Neural crest cell (in vitro differentiated cells): ENCODE results near the gene ANO7. TPM values are rescaled to one million over a fixed set of nuclear protein-coding genes. Genes with fewer than 3 reads are reported as not detected.

Experiments used
- DNase-seq: peaks from one replicate; pipeline ENCODE4 v3.0.0; 2021; ENCODE audit warnings: low read depth, mixed read lengths, low spot score
- H3K27ac Mint-ChIP-seq: one replicate; pipeline ENCODE4 v1.8.0; 2021; ENCODE audit warnings: mild to moderate bottlenecking, mixed read lengths; ENCODE audit not compliant: unreplicated experiment
- H3K27me3 Mint-ChIP-seq: 2 replicates; pipeline ENCODE4 v1.8.0; 2021; ENCODE audit warnings: low read depth, mild to moderate bottlenecking, mixed read lengths
- H3K36me3 Mint-ChIP-seq: 2 replicates; pipeline ENCODE4 v1.8.0; 2021; ENCODE audit warnings: low read depth, mild to moderate bottlenecking, mixed read lengths
- H3K4me1 Mint-ChIP-seq: 2 replicates; pipeline ENCODE4 v1.8.0; 2021; ENCODE audit warnings: mixed read lengths
- H3K4me3 Mint-ChIP-seq: one replicate; pipeline ENCODE4 v1.8.0; 2021; ENCODE audit warnings: mild to moderate bottlenecking, mixed read lengths
- H3K9me3 Mint-ChIP-seq: 2 replicates; pipeline ENCODE4 v1.8.0; 2021; ENCODE audit warnings: mixed read lengths
- total RNA-seq: library from RNA; stranded (reverse); gene quantifications from 2 replicates; pipeline ENCODE4 v1.2.1, GENCODE V29; 2021
- TF ChIP-seq, protein P1 (sequence below): fragments of 200-600 bp; sonication (generic); conservative IDR thresholded peaks from 2 replicates; pipeline ENCODE4 v1.5.0; 2021; ENCODE audit warnings: antibody characterized with exemption, mild to moderate bottlenecking

Gene ANO7
- total RNA-seq, 1 donor from 2014 or later: 3.2 TPM

DNA sequence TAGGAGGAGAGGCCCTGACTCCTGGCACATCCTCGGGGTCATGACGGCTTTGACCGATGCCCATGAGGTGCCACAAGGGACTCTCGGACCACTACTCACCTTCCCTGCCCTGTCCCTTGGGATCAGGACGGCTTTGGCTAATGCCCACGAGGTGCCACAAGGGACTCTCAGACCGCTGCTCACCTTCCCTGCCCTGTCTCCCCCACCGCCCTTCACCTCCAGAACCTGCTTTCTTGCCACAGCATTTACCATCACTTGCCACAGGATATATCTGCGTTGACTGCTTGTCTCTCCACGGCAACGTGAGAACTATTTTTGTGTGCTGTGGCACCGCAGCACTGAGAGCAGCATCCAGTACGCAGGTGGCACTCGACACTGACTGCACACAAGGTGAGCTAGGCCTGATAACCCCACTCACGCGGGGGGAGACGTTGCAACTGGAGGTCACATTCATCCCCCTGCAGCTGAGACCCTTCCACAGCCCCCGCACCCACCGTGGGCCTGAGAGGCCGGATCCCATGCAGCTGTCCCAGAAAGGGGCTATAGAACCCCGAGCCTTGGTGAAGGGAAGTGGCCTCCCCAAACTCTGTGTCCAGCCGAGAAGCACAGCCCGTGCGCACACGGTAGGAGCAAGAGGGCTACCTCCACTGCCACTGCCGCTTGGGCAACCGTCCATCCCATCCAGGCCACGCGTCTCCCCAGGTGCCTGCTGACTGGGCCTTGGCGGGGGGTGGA is 47.5 kb downstream of the ANO7 start:
- H3K9me3 Mint-ChIP-seq: no peaks in the 10 kb centered on the region
- H3K27me3 Mint-ChIP-seq: no peaks in the 10 kb centered on the region
- H3K36me3 Mint-ChIP-seq: peaks cover 22% of the 10 kb centered on the region
- no peak overlapping the region for H3K27ac Mint-ChIP-seq
- H3K4me1 Mint-ChIP-seq: no peaks in the 10 kb centered on the region
- no peak for DNase-seq
- TF ChIP-seq, protein P1, sequence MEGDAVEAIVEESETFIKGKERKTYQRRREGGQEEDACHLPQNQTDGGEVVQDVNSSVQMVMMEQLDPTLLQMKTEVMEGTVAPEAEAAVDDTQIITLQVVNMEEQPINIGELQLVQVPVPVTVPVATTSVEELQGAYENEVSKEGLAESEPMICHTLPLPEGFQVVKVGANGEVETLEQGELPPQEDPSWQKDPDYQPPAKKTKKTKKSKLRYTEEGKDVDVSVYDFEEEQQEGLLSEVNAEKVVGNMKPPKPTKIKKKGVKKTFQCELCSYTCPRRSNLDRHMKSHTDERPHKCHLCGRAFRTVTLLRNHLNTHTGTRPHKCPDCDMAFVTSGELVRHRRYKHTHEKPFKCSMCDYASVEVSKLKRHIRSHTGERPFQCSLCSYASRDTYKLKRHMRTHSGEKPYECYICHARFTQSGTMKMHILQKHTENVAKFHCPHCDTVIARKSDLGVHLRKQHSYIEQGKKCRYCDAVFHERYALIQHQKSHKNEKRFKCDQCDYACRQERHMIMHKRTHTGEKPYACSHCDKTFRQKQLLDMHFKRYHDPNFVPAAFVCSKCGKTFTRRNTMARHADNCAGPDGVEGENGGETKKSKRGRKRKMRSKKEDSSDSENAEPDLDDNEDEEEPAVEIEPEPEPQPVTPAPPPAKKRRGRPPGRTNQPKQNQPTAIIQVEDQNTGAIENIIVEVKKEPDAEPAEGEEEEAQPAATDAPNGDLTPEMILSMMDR: no peak
- no peak overlapping the region for H3K4me3 Mint-ChIP-seq

DNA sequence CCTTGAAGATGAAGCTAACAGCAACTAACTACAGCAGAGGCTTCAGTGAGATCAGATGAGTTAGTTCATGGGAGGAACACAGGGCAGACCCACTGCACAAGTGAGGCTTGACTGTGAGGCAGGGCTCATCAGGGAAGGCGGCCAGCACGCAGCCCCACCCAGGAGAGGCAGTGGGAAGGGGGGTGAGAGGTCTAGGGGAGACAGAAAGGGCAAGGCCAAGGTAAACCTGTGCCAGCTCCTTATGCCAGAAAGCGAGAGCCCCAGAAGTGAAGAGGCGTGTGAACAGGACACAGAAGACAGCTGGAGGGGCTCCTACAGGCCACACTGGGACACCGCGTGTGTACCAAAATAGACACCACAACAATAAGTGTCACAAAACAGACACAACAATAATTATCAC is 48.6 kb downstream of the ANO7 start:
- Mint-ChIP-seq H3K36me3 (peaks cover 16% of the 10 kb centered on the region), H3K9me3 (no peaks in the 10 kb centered on the region), H3K27me3 (no peaks in the 10 kb centered on the region), H3K27ac (peak overlapping the region; percentile 73), H3K4me3 (no peak overlapping the region), H3K4me1 (no peaks in the 10 kb centered on the region)
- DNase-seq: no peak
- TF ChIP-seq, protein P1: no peak

DNA sequence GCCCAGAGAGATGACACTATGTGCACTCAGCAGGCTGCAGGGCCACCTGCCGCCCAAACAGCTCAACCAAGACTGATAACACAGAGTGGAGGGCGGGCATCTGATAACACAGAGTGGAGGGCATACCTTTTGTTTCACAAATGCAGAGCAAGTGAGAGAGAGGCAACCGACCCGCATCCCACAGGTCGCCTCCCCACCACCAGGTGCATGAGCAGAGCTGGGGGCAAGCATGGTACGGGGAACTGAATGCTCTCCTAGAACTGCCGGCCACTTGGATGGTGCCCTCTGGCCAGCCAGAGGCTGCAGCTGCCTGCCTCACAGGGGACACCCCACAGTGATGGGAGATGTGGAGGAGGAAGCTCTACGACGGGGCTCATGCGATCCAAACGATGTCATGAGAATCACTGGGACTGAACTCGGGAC is 49.5 kb downstream of the ANO7 start:
- TF ChIP-seq, protein P1: no peak
- no peak overlapping the region for H3K27ac Mint-ChIP-seq
- H3K9me3 Mint-ChIP-seq: no peaks in the 10 kb centered on the region
- DNase-seq: no peak
- no peak overlapping the region for H3K4me3 Mint-ChIP-seq
- H3K4me1 Mint-ChIP-seq: no peaks in the 10 kb centered on the region
- peaks cover 14% of the 10 kb centered on the region for H3K36me3 Mint-ChIP-seq
- H3K27me3 Mint-ChIP-seq: no peaks in the 10 kb centered on the region

DNA sequence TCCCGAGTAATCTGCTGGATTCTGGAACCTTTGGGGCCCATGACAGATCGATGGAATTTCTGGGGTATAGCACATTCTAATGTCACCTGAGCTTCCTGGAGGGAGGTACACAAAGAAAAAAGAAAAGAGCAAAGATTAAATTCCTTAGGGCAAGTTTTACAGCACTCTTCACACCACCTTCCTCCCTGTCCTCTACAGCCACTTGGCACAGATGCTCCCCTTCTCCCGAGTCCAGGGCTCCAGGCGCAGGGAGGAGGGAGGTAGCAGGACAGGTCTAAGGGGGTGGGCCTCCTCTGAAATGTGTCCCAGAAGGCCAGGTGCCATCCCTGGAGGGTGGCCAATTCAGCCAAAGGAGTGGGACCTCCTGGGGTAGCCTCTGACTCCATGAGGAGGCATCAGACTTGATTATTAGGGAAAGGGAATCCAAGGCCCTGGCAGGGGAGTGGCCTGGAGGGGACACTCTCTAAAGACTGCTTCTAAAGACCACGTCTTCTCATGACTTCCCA is 50.3 kb downstream of the ANO7 start:
- no peaks in the 10 kb centered on the region for H3K27me3 Mint-ChIP-seq
- peak overlapping the region; percentile 38 for H3K4me3 Mint-ChIP-seq
- DNase-seq: no peak
- TF ChIP-seq, protein P1: no peak
- peak overlapping the region; percentile 19 for H3K27ac Mint-ChIP-seq
- H3K36me3 Mint-ChIP-seq: peaks cover 14% of the 10 kb centered on the region
- H3K4me1 Mint-ChIP-seq: no peaks in the 10 kb centered on the region
- no peaks in the 10 kb centered on the region for H3K9me3 Mint-ChIP-seq

DNA sequence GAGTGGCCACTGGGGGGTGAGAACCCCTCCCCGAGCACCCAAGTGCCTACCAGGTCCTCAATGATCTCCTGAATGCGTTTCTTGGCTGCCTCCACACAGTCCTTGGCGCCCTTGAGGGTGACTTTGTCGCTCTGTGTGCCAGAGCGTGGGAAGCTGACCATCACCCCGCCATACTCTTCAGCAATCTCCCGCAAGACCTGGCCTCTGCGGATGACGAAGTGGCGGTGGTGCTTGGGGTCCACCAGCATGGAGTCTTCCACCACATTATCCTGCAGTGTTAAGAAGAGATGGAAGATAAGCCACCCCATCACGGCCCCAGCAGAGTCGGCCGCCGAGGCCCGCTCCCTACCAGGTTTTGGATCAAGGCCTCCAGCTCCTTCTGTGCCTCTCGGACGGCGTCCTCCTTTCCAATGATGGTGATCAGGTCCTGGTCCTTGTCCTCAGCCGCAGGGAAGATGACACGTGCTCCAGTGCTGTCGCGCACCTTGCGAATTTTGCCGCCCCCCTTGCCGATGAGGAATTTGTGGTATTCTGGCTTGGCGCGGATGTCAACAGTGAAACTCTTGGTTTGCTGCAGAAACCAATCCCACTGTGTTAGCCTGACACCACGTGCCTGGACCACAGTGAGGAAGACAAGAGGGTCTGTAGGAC is 51.2 kb downstream of the ANO7 start:
- no peak overlapping the region for H3K27ac Mint-ChIP-seq
- no peak overlapping the region for H3K4me3 Mint-ChIP-seq
- H3K36me3 Mint-ChIP-seq: peaks cover 17% of the 10 kb centered on the region
- no peak for DNase-seq
- TF ChIP-seq, protein P1: no peak
- H3K9me3 Mint-ChIP-seq: no peaks in the 10 kb centered on the region
- no peaks in the 10 kb centered on the region for H3K27me3 Mint-ChIP-seq
- no peaks in the 10 kb centered on the region for H3K4me1 Mint-ChIP-seq
